Epithelial cell of proximal tubule (primary cell): ENCODE measurements around the gene RPAP2. TPM values are rescaled to one million over a fixed set of nuclear protein-coding genes. Genes with fewer than 3 reads are reported as not detected.

Experiments used
- DNase-seq: peaks from one replicate; pipeline ENCODE4 v3.0.0-alpha.2; 2011; ENCODE audit warnings: low read depth
- H3K4me3 ChIP-seq: 2 replicates; pipeline ENCODE4 v1.5.1; 2011; ENCODE audit warnings: low read depth, mild to moderate bottlenecking, low read length
- total RNA-seq: library from RNA; depleted of rRNA; stranded (reverse); fragments of >200 nt; gene quantifications from 2 replicates; pipeline ENCODE4 v1.2.3, GENCODE V29; 2015
- TF ChIP-seq, protein P1 (sequence below): conservative IDR thresholded peaks from 2 replicates; pipeline ENCODE4 v1.5.1; 2012; ENCODE audit warnings: low read depth, mild to moderate bottlenecking, low read length

RPAP2 gene
- total RNA-seq, 1 donor from 2014 or later: 3.7 TPM

DNA sequence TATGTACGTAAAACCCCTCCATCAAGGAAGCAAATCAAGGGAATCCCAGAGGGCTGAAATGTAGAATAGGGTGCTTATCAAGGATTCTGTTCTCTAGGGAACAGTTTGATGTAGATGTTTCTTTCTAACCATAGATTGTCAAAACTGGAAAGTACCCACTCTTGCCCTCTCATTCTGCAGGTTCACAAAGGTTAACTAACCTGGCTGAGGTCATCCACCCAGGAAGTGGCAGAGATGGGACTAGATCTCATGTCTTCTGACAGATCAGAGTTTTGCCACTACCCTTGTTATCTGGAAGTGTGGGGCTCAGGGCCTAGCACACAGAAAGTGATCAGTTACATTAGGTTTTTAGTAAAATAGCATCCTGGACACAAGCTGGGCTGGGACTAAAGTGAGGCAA is 140.4 kb downstream of the RPAP2 start:
- TF ChIP-seq, protein P1, sequence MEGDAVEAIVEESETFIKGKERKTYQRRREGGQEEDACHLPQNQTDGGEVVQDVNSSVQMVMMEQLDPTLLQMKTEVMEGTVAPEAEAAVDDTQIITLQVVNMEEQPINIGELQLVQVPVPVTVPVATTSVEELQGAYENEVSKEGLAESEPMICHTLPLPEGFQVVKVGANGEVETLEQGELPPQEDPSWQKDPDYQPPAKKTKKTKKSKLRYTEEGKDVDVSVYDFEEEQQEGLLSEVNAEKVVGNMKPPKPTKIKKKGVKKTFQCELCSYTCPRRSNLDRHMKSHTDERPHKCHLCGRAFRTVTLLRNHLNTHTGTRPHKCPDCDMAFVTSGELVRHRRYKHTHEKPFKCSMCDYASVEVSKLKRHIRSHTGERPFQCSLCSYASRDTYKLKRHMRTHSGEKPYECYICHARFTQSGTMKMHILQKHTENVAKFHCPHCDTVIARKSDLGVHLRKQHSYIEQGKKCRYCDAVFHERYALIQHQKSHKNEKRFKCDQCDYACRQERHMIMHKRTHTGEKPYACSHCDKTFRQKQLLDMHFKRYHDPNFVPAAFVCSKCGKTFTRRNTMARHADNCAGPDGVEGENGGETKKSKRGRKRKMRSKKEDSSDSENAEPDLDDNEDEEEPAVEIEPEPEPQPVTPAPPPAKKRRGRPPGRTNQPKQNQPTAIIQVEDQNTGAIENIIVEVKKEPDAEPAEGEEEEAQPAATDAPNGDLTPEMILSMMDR: no peak
- H3K4me3 ChIP-seq: no peak overlapping the region
- DNase-seq: no peak

DNA sequence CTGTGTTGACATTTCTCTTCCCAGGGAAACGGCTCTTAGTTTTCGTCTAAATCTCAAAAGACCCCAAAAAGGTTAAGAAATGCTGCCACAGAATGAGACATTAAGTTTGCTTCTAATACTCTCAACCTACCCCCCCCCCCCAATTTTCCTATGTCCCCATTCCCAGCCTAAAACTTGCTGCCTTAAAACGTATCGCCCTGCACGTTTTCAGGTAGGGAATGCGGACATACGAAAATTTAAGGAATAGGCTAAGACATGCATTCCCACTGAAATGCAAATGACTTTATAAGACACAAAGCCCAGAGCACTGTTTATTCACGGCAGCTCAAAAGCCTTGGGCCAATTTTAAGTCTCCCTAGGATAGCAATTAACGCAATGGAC is 142.4 kb downstream of the RPAP2 start:
- DNase-seq: no peak
- no peak overlapping the region for H3K4me3 ChIP-seq
- TF ChIP-seq, protein P1: no peak

DNA sequence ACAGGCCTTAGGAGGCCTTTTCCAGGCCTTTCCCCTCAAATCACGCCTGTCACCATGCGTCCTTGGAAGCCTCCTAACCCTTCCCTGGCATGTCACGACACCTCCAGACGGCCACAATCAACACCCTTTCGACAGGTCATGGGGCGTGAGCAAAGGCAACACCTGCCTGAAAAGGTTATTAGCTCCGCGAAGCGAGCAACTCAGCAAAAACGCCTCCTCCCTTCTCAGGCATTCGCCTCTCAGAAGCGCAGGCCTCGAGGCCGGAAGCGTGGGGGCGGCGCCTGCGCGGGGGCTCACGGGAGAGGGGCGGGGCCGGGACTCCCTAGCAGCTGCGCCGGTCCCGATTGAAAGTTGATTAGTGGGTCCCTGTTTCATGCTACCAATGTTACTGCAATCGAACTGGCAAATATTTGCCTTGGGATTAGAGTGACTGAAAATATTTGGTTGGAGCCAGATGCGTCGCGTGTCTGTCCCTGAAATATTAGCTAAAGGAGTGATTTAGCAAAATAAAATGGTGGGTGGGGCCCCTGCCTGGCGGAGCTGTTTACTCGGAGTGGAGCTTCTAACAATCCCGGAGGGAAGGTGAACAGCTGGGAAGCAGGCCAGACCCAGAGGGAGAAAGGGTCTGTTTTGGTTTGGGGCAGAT is 143.0 kb downstream of the RPAP2 start:
- TF ChIP-seq, protein P1: no peak
- no peak overlapping the region for H3K4me3 ChIP-seq
- DNase-seq: no peak

DNA sequence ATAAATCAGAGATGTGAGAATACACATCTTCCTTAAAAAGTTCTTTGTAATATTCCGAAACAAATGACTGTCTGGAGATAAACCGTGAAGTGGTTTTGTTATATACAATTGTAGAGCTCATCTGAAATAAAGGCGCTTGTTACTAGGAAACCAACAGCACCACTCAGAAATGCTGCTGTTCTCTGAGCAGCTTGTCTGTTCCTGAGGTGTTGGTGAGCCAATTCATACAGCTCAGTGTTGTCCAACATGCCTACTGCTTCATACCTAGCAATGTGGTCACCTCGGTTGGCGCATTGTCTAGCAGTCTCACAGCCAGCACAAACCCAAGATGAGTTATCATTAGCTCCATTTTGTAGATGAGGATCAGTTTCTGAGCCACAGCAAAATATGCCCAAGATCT is 143.5 kb downstream of the RPAP2 start:
- TF ChIP-seq, protein P1: no peak
- H3K4me3 ChIP-seq: no peak overlapping the region
- no peak for DNase-seq

DNA sequence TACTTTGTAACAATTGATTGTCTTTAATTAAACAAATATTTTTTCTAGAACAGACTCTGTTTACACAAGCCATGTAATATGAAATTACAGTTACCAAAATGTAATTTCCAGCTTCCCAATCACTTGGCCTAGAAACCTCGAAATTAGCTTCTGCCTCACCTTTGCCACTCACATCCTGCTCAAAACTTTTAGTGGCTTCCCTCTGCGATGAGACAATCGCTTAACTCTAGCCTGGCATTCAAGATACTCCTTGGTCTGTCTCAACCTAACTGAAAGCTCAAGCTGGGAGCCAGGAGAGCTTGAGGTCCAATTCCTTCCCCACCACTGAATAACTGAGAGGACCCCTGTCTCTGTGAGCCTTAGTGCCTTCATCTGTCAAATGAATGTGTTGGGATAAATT is 145.0 kb downstream of the RPAP2 start:
- TF ChIP-seq, protein P1: no peak
- no peak overlapping the region for H3K4me3 ChIP-seq
- DNase-seq: no peak

DNA sequence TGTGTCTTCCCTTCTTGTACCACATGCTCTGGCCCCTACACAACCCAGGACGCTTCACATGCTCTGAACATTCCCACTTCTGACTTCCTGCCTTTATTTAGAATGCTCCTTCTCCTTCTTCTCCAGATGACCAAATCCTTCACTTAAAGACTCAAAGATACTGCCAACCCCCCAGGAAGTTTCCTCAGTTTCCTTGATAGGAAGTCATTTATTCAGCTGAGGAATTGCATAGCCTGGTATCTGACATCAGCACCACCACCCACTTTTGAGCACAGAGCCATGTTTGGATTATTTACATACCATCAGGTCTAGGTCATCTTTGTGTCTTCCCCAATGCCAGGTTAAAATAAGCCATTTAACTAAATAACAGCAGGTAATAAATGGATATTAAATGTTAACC is 145.5 kb downstream of the RPAP2 start:
- DNase-seq: no peak
- TF ChIP-seq, protein P1: no peak
- H3K4me3 ChIP-seq: no peak overlapping the region

DNA sequence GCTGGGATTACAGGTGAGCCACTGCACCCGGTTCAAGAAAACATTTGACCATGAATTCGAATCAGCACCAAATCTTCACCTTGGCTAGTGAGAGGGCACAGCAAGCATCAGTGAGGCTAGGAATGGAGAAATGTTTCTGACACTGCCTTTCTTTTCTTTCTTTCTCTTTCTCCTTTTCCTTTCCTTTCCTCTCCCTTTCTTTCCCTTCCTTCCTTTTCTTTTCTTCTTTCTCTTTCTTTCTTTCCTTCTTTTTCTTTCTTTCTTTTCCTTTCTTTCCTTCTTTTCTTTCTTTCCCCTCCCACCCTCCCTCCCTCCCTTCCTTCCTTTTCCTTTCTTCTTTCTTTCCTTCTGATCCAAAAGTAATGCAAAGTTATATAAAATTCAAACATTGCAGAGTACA is 147.0 kb downstream of the RPAP2 start:
- TF ChIP-seq, protein P1: no peak
- H3K4me3 ChIP-seq: no peak overlapping the region
- no peak for DNase-seq
